Left colon (tissue), 2 donors: ENCODE measurements around the gene RBM33. TPM values are rescaled to one million over a fixed set of nuclear protein-coding genes. Genes with fewer than 3 reads are reported as not detected.

Source experiments
- ATAC-seq: fragments of 200-7000 bp; cut with Tn5 transposase; one replicate; pipeline ENCODE4 v1.9.1; 2020; ENCODE audit warnings: mild to moderate bottlenecking, moderate library complexity
- DNase-seq, 2 donors: peaks; one replicate each; pipeline ENCODE4 v3.0.0-alpha.2; 2020
- intact Hi-C, 2 donors: fragments of 100-400 bp; cut with DNase I in 1 of 2; cut with micrococcal nuclease in 1 of 2; formaldehyde crosslinking; loops; one replicate each; pipeline versions ENCODE4 v1.11.2 to v1.14.0; 2022; cut with DNase I, micrococcal nuclease
- total RNA-seq, 2 donors: library from RNA; stranded (reverse); fragmentation: NEBNext Ultra II Directional; extraction: Animal tissue kit (Norgen Biotek cat#: 25700); gene quantifications; one replicate each; pipeline ENCODE4 v1.2.1, GENCODE V29; 2021
- donor health status: DM: no; HTN: no; CAD: no.
- donor health status: DM: yes; HTN: yes; CAD: no.

Gene RBM33
- total RNA-seq, 2 donors from 2014 or later: 59.1 to 61.1 TPM

- no peak for ATAC-seq
These were observed 125.2 kb downstream of the RBM33 start for GRCh38 chr7:155769701-155770100.

GRCh38 chr7:155770241-155770640 is 125.8 kb downstream of the RBM33 start:
- ATAC-seq (no peak), DNase-seq (no peak)
- intact Hi-C loops: no loop called here

More at GRCh38 chr7:155769701-155770100, 125.2 kb downstream of the RBM33 start:
- no peak for DNase-seq
- intact Hi-C loops: loop anchor here in 1 of 2 donors (5.0 kb wide), 1 partner anchor 167 kb away; no protein-coding TSS in a partner anchor

- no peak for ATAC-seq
- intact Hi-C loops: no loop called here
- DNase-seq: no peak
These were observed 129.1 kb downstream of the RBM33 start for GRCh38 chr7:155773531-155773930.

- DNase-seq (no peak), ATAC-seq (no peak)
- intact Hi-C loops: no loop called here
These were observed 130.5 kb downstream of the RBM33 start for GRCh38 chr7:155774947-155775346.

GRCh38 chr7:155775691-155776090 is 131.2 kb downstream of the RBM33 start:
- no peak for DNase-seq
- ATAC-seq: no peak
- intact Hi-C loops: no loop called here

GRCh38 chr7:155776606-155777005 is 132.1 kb downstream of the RBM33 start:
- intact Hi-C loops: no loop called here
- no peak for DNase-seq

GRCh38 chr7:155778349-155778748 is 133.9 kb downstream of the RBM33 start:
- intact Hi-C loops: no loop called here
- DNase-seq: no peak
- no peak for ATAC-seq

More at GRCh38 chr7:155776606-155777005, 132.1 kb downstream of the RBM33 start:
- no peak for ATAC-seq

GRCh38 chr7:155780884-155781283 is 136.4 kb downstream of the RBM33 start:
- intact Hi-C loops: no loop called here
- no peak for DNase-seq
- no peak for ATAC-seq

GRCh38 chr7:155781433-155781832 is 137.0 kb downstream of the RBM33 start:
- ATAC-seq (no peak), DNase-seq (no peak)
- intact Hi-C loops: no loop called here

- intact Hi-C loops: no loop called here
- ATAC-seq: no peak
- DNase-seq: no peak
These were observed 138.0 kb downstream of the RBM33 start for GRCh38 chr7:155782466-155782865.

- ATAC-seq (no peak), DNase-seq (no peak)
- intact Hi-C loops: no loop called here
These were observed 141.1 kb downstream of the RBM33 start for GRCh38 chr7:155785536-155785935.

GRCh38 chr7:155786491-155786890 is 142.0 kb downstream of the RBM33 start:
- intact Hi-C loops: no loop called here
- no peak for ATAC-seq
- no peak for DNase-seq

- intact Hi-C loops: no loop called here
- DNase-seq (no peak), ATAC-seq (peak; percentile 47)
These were observed 142.8 kb downstream of the RBM33 start for GRCh38 chr7:155787171-155787851.

- intact Hi-C loops: no loop called here
- no peak for DNase-seq
- ATAC-seq: no peak
These were observed 144.1 kb downstream of the RBM33 start for GRCh38 chr7:155788616-155789000.

GRCh38 chr7:155789001-155789725 is 144.7 kb downstream of the RBM33 start:
- DNase-seq: no peak
- intact Hi-C loops: no loop called here
- ATAC-seq: no peak

GRCh38 chr7:155790666-155791065 is 146.2 kb downstream of the RBM33 start:
- intact Hi-C loops: loop anchor here in 1 of 2 donors (10.0 kb wide), 1 partner anchor 684 kb away; no protein-coding TSS in a partner anchor
- no peak for DNase-seq
- ATAC-seq: no peak

- intact Hi-C loops: loop anchor here in 1 of 2 donors (10.0 kb wide), 1 partner anchor 684 kb away; no protein-coding TSS in a partner anchor
- no peak for ATAC-seq
- no peak for DNase-seq
These were observed 146.8 kb downstream of the RBM33 start for GRCh38 chr7:155791214-155791737.

GRCh38 chr7:155791836-155792235 is 147.4 kb downstream of the RBM33 start:
- ATAC-seq (no peak), DNase-seq (no peak)
- intact Hi-C loops: loop anchor here in 1 of 2 donors (10.0 kb wide), 1 partner anchor 683 kb away; no protein-coding TSS in a partner anchor

GRCh38 chr7:155792315-155792960 is 148.0 kb downstream of the RBM33 start:
- no peak for DNase-seq
- no peak for ATAC-seq
- intact Hi-C loops: loop anchor here in 1 of 2 donors (10.0 kb wide), 1 partner anchor 682 kb away; no protein-coding TSS in a partner anchor
